Uterus (tissue), 2 donors: ENCODE data around the gene AIG1.

Experiments
- POLR2A ChIP-seq, 2 donors: fragments of 450-650 bp; IDR thresholded peaks; one replicate each; pipeline ENCODE4 v1.6.1; 2016; ENCODE audit warnings: antibody characterized with exemption in 2 of 2, mild to moderate bottlenecking in 1 of 2, moderate library complexity in 1 of 2
- TF ChIP-seq, protein P1 (sequence below), 4 experiments: fragments of 200-600 bp in 2 of 4; fragments of 450-650 bp in 2 of 4; sonication (generic) in 2 of 4; IDR thresholded peaks; one replicate each; pipeline ENCODE4 v1.5.1; 2016 to 2019; ENCODE audit warnings: antibody characterized with exemption in 4 of 4, mild to moderate bottlenecking in 2 of 4, moderate library complexity in 1 of 4

DNA sequence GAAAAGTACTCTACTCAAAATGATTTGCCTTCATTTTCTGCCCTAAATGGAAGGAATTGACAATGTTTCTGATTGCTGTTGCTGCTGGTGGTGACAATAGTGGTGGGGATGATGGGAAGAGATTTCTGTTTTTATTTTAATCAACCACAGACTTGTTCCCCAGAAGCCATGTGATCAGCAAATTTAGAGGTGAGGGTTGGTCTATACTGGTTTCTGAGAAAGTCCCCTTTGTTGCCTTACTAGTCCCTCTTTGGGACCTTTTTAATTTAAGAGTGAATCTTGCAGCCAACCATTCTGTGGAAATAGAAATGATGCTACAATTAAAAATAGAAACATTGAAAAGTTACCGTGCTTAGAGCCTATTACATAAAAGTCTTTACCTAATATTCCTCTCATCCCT lies 43.2 kb downstream of the AIG1 start:
- TF ChIP-seq, protein P1, sequence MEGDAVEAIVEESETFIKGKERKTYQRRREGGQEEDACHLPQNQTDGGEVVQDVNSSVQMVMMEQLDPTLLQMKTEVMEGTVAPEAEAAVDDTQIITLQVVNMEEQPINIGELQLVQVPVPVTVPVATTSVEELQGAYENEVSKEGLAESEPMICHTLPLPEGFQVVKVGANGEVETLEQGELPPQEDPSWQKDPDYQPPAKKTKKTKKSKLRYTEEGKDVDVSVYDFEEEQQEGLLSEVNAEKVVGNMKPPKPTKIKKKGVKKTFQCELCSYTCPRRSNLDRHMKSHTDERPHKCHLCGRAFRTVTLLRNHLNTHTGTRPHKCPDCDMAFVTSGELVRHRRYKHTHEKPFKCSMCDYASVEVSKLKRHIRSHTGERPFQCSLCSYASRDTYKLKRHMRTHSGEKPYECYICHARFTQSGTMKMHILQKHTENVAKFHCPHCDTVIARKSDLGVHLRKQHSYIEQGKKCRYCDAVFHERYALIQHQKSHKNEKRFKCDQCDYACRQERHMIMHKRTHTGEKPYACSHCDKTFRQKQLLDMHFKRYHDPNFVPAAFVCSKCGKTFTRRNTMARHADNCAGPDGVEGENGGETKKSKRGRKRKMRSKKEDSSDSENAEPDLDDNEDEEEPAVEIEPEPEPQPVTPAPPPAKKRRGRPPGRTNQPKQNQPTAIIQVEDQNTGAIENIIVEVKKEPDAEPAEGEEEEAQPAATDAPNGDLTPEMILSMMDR (IDR thresholded peaks at IDR 0.05): no peak
- no peak for TF ChIP-seq POLR2A (IDR thresholded peaks at IDR 0.05)
